Measurements from ENCODE around the gene ATP5F1E.

ATP5F1E gene

DNA sequence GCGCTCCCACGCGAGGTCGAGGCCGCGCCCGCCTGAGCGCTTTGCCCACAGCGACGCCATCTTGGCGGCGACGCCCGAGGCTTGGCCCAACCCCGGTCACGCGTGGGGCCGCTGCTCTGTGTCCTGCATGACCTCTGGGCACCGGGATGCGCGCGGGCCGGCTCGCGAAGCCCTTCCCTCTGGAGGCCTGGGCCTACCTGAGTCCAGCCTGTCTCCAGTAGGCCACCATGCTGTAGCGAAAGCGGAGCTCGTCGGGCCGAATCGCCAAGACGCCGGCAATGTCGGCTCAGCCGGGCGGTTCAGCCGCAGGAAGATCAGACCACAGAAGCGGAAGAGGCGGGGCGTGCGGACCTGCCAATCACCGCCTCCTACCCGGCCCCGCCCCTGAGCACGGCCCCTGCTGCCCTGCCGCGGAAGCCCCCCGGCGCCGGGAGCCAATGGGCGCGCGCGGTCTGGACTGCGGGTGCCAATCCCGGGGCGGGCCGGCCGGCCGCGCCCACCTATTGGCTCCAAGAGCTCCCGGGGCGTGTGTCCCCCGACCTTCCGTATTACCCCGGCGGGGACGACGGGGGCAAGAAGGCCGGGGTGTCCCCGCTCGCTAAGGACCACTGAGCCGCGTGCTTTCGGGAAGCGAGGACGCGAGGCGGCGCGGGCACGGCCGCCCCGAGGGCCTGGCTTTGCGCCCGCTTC is at the start of gene ATP5F1E:
TSS of gene ATP5F1E (minus strand) at position 313 of the 690 bp plus-strand sequence. CDS start at position 229, 84 bp downstream.
- peak; percentile 93 for DNase-seq

DNA sequence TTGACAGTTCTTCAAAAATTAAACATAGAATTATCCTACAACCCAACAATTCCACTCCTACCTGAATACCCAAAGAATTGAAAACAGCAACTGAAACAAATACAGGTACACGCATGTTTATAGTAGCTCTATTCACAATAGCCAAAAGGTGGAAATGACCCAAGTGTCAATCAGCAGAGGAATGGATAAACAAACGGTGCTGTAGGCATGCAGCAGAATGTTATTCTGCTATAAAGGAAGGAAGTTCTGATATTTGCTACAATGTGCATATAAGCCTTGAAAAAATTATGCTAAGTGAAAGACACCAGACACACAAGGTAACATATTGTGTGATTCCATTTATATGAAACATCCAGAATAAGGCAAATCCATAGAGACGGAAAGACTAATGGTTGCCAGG is 48.9 kb upstream of the ATP5F1E start:
- no peak for DNase-seq

DNA sequence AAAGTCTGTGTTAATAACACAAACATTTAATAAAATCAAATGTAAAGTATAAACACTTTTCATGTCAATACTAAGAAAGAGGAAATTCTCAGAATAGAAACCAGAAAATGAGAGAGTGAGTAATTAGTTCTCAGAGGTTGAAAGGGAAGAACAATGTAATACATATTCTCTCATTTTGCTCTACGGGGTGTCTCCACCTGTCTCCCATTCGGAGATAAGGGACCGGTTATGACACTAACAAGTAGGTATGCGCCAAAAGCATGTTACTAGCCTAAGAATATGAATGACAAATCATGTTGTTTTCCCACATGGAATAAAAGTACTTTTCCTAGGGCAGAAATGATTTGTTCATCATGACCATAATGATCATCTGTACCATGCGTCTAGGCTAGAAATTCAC is 46.1 kb upstream of the ATP5F1E start:
- no peak for DNase-seq

DNA sequence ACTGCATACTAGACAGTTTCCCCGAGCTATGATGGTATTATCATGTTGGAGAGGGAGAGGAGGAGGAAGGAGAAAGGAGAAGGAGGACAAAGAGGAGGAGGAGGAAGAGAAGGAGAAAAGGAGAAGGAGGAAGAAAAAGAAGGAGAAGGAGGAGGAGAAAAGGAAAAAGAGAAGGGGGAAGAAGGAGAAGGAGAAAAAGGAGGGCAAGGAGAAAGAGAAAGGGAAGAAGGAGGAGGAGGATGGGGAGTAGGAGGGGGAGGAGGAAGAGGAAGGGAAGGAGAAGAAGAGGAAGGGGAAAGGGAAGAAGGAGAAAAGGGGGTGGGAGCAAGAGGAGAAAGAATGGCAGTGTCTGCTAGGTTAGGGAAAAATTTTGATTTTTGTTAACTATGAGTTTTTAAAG is 45.6 kb upstream of the ATP5F1E start:
- no peak for DNase-seq

DNA sequence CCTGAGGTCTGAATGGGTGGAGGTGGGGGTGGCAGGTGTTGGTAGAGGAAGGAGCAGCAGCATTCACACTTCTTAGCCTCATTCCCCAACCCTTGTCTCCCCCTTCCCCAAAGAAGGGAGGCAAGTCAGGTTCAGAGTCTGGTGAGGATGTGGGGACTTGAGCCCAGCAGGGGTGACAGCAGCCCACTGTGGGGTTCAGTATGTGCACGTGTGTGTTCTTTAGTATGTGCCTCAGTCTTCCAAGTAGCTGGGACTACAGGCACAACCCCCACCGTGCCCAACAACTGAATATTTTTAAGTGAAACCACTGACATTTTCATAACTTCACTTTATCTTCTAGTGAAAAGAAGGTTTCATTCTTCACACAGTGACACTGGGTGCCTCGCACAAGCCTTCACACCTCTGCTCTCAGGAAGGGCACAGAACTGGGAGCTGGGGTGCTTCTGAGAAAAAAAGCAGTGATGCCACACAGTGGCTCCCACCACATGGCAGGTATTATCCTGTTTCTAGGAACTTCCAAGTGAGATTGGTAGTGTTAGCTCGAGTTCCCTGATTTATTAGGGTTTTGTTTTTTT is 43.9 kb upstream of the ATP5F1E start:
- no peak for DNase-seq

DNA sequence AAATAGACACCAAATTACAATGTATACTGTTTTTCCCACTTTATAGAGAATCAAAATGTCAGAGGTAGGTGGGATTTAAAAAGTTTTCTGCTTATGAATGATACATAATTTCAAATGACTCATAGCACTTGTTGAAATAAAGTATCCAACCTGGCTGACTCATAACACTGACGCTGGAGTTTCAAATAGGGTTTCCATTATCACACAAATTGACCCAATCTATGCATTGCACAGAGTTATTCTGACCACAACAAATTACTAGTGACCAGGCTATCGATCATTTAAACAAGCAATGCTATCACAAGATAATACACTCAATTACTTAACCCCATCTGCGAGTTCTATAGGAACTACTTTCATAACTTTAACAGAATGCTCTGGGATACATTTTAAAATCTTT is 42.3 kb upstream of the ATP5F1E start:
- DNase-seq, result no peak

DNA sequence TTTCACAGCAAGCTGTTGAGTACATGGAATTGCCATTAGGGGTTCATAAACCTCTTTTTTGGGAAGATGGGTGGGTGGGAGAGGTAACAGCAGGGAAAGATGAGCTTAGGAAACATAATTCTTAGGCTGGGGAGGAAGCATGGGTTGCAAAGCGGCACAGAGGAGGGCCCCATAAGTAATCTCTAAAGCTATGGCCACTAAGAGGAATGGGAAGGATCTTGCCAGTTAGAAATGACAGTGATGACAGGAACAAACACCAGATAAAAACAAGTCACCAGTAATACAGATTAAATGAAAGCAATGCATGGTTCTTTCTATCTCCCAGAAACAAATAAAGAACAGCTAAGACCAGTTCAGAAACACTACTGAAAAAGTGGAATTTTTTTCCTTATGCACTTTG is 41.4 kb upstream of the ATP5F1E start:
- DNase-seq, result no peak

DNA sequence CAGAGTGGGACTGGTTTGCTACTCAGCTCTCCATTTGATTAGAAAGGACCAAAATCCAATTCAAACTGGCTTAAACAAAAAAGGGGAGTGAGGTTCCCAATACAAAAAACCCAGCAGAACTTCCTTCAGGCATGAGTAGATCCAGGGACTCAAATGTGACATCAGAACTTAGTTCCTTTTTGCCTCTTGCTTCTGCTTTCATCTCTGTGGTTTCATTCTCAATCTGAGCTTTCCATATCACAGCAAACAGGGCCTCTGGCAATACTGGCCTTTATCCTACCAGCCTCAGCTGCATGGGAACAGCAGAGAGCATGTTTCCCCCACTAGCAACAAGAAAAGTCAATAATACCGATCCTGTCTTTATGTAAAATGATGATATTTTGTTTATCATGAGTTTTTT is 39.1 kb upstream of the ATP5F1E start:
- no peak for DNase-seq

DNA sequence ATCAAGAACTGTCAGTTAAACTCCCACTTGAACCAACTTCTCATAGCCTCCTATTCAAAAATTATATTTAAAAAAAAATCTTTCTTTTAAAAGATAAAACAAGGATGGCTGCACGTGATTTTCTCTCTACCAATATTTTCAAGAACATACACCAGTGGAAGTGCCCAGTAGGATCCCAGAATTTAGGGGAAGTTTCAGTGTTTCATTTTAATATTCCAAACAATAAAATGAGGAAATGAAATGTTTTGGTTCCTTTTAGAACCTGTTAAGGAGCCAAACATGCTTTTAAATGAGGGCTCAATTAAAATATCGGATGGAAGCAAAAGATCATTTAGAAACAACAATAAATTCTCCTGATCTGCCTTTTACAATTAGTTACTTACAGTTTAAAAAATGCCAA is 36.9 kb upstream of the ATP5F1E start:
- no peak for DNase-seq

DNA sequence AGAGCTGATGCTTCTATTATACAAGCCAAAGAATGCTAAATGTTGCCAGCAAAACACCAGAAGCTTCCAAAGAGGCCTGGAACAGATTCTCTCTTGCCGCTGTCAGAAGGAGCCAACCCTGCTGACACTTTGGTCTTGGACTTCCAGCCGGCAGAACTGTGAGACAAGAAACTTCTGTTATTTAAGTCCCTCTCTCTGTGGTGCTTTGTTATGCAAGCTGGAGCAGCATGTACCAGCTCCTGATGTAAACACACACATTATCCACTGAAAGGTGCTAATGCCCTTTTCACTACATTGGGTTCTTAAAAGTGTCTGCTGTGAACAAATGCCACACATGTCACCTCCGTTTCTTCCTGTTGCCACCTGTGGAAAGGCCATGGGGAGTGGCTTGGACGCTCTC is 36.4 kb upstream of the ATP5F1E start:
- DNase-seq, result no peak

DNA sequence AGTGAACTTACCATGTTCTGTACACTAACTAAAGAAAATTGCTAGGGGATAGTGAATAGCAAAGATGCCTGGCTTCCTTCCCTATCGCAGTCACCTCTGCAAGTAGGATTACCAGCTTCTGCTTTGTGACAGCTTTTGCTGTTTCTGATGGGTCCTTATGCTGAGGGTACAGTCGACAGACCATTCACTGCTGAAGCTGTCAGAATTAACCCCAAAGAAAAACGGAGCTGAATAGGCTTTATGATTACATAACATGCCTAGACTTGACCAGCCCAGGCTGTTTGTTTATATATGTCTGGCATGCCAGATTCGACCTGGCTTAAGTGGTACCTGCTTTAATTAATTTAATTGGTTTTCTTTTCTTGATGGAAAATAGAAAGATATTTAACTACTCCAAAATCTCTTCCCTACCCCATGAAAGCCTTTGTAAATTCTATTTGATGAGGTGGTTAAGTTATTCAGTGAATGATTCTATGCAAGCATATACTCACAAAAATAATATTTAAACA is 32.1 kb upstream of the ATP5F1E start:
- DNase-seq, result no peak

DNA sequence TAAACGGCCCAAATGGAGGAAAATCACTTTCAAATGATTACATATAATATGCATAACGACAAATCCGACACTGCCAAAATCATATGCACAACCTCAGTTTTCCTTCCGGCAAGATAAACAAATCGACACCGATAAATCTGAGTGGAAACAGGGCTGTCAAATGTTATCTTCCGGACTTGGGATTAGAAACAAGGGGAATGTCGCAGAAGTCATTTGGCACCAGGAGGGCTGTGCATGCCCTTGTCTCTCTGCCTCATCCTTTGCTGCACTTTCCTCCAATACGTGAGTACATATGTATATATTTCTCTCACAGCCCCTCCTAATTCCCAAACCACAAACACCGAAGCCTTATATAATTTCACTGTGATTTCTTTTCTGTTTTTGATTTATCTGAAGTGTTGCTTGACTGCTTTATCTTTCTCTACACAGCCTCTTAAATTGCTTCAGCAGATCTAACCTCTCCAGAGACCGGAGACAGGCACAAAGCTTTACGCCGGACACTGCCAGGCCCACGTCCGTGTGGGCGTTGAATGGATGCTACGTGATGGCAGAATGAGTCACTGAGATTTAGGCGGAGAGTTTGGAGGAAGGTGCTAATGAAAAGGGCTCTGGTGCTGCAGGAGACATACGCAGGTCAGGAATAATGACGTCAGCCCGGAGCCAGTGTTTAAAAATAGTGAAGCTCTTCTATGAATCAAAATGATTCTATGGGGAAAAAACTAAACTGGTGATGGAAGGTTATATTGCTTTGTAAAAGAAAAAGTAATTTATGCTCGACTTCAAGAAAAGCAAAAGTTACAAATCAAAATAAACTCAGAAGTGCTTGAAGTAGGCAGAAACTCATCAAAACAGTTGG is 31.5 kb upstream of the ATP5F1E start:
- no peak for DNase-seq

DNA sequence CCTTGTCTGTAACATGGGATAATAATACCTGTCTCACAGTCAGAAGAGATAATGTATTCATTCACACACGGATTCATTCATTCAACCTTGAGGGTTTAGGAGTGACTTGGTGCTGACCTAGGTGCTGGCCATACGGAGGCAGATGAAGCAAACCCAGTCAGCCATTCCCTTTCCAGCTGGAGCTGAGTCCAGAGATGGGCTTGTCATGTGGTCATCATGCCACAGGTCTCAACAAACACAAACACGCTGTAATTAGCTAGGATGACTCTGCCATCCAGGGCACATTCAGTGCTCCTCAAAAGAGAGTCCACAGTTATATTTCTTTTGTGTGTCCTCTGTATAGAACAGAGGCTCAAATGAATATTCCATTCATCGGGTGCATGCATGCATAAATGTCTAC is 29.9 kb upstream of the ATP5F1E start:
- no peak for DNase-seq

DNA sequence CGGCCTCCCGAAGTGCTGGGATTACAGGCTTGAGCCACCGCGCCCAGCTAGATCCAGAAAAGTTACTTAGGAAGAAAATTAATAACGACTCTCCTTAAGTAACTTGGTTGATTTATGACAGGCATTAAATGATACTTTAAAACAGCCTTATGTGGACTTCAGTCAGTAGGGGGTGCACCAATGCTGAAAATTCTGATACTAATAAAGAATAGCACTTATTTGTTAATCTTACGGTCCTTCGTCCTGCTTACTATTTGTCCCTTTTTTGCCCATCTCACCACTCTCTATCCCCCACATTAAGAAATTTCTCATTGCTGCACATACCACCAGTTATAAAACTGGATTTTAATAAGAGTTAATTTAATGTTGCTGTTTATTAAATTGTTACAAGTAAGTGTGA is 23.2 kb upstream of the ATP5F1E start:
- DNase-seq, result peak; percentile 33

DNA sequence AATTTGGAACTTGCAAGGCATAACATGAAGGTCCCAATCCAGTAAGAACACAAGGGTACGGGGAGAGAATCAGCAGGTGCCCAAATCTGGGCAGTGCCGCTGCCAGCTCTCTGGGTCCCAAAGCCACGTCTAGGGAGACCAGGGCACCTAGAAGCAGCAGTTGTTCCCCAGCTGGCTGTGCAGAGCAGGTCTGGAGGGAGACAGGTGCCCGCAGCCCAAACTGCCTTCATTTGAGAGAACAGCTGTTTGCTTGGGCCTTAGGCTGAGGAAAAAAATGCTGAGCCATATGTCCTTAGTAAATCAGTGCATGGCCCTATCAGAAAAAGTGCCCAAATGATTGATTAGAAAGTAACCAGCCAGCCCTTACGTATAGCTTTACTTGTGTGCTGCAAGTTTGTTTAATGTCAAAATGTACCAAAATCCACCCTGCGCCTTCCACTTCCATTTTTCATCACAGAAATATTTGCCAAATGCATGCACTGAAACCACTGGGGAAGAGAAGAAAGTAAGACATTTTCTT is 19.6 kb upstream of the ATP5F1E start:
- DNase-seq, result no peak

DNA sequence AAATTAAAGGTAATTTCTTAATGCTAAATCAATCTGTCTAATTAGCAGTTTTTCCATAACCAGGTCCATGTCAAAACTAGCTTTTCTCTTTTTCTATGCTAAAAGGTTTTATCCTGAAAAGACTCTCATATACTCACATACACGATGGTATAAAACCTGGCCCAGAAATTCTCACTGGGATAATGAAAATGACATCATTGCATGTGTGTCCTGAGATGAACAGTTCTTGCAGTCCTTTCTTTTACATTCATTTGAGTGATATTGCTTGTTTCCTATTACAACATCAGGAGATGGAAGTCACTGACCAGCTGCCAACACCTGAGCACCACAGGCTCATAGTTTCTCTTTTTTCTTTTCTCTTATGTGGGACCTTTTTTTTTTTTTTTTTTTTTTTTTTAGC is 18.3 kb upstream of the ATP5F1E start:
- DNase-seq, result no peak

DNA sequence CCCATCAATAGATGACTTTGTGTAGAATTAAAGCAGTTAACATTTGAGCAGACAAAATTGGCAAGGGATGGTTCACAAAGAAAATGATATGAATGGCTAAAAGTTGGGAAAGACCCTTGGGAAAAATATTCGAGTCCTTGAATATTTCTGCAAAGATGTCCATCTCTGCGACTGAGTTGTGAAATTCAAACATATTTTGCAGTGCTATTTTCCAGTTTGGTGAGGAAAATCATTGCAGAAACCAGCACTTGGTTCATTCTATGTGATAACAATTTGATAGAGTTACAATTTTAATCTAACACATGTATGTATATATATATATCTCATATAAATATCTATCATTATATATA is 16.5 kb upstream of the ATP5F1E start:
- no peak for DNase-seq

DNA sequence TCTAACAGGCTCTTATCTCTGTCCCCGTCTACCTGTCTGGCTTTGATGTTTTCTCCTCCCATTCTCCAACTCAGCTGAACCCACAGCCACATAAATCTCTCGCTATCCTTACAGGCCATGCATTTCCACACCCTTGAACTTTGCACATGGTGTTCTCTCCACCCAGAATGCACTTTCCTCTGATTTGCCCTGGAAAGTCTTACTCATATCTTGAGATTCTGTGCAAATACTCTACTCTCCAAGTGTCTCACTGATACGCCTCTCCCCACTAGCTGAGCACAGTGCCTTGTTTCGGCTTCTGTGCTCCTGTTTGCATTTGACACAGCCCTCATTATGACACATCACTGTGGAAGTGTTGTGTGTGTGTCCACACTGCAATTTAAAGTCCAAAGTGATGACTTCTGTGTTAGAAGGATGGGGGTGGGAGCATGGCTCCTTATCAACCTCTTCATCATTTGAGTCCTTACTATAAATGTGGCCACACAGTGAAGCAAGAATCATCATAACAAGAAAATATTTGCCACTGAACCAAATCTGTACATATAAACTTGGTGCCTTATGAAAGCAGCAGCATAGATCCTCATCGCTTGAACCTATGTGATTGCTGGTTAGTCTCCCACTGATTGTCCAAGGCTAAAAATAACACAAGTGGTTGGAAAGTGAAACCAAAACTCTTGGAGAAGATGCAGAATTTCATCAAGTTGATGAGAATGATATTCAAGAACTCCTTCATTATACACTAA is 16.0 kb upstream of the ATP5F1E start:
- no peak for DNase-seq

DNA sequence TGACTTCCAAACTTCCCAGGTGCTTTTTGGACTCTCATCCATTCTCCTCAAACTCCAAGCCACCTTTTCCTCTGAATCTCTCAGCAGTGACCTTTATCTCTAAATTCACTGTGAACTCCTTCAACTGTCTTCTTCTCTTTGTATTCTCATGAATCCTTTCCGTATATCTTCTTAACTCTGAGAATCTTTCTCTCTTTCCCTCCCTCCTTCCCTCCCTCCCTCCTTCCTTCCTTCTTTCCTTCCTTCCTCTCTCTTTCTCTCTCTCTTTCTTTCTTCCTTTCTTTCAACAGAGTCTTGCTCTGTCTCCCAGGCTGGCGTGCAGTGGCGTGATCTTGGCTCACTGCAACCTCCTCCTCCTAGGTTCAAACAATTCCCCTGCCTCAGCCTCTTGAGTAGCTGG is 14.7 kb upstream of the ATP5F1E start:
- DNase-seq, result no peak

DNA sequence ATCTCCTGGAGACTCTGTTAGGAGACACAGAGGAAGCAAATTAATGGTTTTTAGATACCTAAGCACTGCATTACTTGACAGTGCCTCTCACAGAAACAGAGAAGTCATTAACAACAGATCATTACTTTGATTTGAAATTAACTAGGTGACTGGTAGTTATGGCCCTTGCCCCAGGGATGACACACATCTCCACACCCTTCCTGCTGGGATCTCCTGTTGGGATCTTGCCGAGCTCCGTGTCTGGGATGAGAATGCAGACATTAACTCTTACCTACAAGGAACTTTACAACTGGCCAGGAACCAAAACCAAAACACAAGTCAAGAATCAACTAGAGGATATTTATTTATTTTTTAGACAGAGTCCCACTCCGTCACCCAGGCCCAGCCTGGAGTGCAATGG is 12.7 kb upstream of the ATP5F1E start:
- DNase-seq, result no peak

DNA sequence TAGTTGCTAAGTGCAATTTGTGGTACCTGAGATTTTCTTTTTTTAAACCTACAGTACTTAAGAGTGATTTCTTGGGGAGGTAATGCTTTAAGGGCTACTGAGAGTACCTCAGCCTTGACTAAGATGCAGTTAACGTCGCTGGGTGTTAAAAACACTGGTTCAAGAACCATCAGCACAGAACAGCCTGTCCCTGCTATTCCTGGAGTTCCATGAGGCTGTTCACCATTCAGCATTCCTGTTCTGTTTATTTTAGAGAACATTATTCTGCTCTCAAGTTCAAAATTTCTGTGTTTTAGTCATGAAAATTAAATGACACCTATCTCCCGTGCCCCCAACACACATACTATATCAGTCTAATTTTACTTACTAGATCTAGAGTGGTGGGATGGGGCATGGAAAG is 12.2 kb upstream of the ATP5F1E start:
- DNase-seq, result no peak

DNA sequence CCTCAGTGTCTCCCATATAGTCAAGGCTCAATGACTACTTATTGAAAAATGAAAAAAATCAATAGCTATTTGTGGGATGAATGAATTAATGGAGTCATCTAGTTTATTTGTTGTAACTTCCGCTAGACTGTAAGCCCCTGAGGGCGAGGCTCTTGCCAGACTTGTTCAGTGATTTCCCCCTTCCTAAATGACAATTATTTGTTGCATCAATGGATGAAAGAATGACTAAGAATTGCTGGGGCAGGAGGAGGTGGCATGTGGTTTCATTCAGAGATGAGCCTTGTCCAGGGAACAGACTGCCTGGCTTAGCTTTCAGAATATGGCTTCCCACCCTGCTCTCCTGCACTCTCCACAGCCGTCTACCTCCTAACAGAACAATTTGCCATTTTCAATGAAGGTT is 11.6 kb upstream of the ATP5F1E start:
- DNase-seq, result no peak
